Activated T-cell treated with anti-CD3 and anti-CD28 coated beads, Interleukin-2, amount 50 U/mL, for 24 hours (primary cell): ENCODE measurements around the gene BSN.
"Not testable (repeated sequence)": the region's sequence is repeated elsewhere in the genome, so short reads cannot be mapped to it uniquely, and the experiment has no call there.

Experiments
- DNase-seq: peaks from one replicate; pipeline ENCODE4 v3.0.0-alpha.2; 2020
- H3K27ac Mint-ChIP-seq: 2 replicates; pipeline ENCODE4 v1.8.0; 2020; ENCODE audit warnings: mild to moderate bottlenecking, mixed read lengths
- H3K27me3 Mint-ChIP-seq: 2 replicates; pipeline ENCODE4 v1.8.0; 2020; ENCODE audit warnings: mixed read lengths
- H3K36me3 Mint-ChIP-seq: 2 replicates; pipeline ENCODE4 v1.8.0; 2020; ENCODE audit warnings: low read depth, mixed read lengths
- H3K4me1 Mint-ChIP-seq: 2 replicates; pipeline ENCODE4 v1.8.0; 2020; ENCODE audit warnings: low read depth, mixed read lengths
- H3K4me3 Mint-ChIP-seq: 2 replicates; pipeline ENCODE4 v1.8.0; 2020; ENCODE audit warnings: mild to moderate bottlenecking, moderate library complexity, mixed read lengths
- H3K9me3 Mint-ChIP-seq: 2 replicates; pipeline ENCODE4 v1.8.0; 2020; ENCODE audit warnings: mixed read lengths

BSN gene

DNA sequence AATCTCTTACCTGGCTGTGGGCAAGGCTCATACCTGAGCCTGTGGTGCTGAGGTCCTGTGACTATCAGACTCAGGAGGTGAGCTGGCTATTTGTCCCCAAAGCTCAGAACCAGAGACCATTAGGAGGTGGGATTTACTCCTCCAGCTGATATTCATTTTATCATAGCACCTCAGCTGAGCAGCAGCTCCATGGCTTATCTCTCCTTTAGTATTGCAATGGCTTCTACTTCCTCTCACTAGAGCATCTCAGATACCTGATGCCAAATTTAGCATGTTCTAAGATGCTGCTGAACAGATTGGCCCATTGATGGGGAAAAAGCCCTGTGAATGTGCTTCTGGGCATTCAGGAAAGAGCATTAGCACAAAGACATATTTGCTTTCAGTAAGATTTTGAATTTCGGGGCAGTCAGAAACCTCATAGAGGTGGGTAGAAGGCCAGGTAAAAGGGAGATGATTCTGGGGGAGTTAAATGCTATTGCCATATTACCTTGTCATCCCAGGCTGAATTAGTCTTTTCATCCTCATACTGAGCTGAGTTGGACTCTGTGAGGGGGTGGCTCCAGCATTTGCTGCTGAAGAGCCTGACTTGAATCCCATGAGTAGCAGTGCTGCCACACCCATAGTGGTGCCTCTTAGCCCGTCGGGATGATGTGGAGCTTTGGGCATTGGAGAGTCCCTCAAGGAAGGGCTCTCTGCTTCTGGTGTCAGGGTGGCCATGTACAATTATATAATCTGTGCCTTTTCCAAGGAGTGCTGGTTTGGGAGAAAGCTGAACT lies 2.4 kb downstream of the BSN start:
- Mint-ChIP-seq H3K9me3 (peaks cover 3% of the 10 kb centered on the region), H3K27ac (no peak overlapping the region), H3K4me3 (no peak overlapping the region), H3K4me1 (peaks cover 17% of the 10 kb centered on the region), H3K27me3 (peaks cover 60% of the 10 kb centered on the region), H3K36me3 (no peaks in the 10 kb centered on the region)
- DNase-seq: no peak

DNA sequence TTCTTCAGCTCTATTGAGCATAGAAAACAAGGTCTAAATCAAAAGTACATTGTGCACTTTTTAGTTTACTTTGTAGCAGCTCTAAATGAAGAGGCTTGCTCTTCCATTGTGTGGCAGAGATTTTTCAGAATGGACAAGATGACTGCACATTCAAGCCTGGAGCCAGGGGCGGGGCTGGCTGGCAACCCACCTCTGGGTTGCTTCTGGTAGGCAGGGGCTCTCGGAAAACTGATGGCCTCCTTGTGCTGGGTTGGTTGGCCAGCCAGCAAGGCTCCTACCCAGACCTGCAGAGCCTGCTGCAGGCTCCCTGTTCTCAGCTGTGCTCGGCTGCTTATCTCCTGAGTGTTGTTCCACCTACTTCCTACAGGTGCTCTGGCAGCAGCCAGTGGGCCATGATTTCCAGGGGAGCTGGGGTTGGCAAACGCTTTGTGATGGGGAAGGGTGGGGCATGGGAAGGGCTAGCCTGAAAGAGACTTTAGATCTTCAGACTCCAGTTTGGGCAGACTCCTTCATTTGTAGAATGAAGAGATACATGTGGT lies 8.8 kb downstream of the BSN start:
- H3K4me3 Mint-ChIP-seq: no peak overlapping the region
- DNase-seq: no peak
- peaks cover 16% of the 10 kb centered on the region for H3K27me3 Mint-ChIP-seq
- no peak overlapping the region for H3K27ac Mint-ChIP-seq
- no peaks in the 10 kb centered on the region for H3K36me3 Mint-ChIP-seq
- peaks cover 3% of the 10 kb centered on the region for H3K9me3 Mint-ChIP-seq
- H3K4me1 Mint-ChIP-seq: no peaks in the 10 kb centered on the region

DNA sequence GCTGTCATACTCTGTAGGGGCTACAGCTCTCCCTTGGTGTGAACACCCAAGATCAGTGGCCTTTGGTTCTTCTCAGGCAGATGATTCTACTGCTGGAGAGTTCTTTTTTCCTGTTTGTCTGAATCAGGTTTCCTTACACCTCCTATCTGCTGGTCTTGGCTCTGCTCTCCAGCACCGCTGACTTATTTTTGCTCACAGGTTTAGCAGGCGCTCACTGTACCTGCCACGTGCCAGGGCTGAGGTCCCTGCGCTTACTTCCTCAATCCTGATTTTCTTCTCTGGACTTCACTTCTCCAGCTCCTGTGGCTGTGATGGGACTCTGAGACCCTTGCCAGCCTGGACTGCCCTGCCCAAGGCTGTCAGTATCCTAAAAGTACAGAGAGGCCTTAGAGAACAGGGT lies 9.5 kb downstream of the BSN start:
- Mint-ChIP-seq H3K9me3 (peaks cover 3% of the 10 kb centered on the region), H3K27me3 (peaks cover 9% of the 10 kb centered on the region), H3K4me1 (no peaks in the 10 kb centered on the region), H3K36me3 (no peaks in the 10 kb centered on the region), H3K4me3 (no peak overlapping the region), H3K27ac (no peak overlapping the region)
- DNase-seq: no peak

GRCh38 chr3:49566312-49566711 lies 12.0 kb downstream of the BSN start:
- no peaks in the 10 kb centered on the region for H3K4me1 Mint-ChIP-seq
- H3K9me3 Mint-ChIP-seq: no peaks in the 10 kb centered on the region
- no peak overlapping the region for H3K27ac Mint-ChIP-seq
- H3K36me3 Mint-ChIP-seq: no peaks in the 10 kb centered on the region
- DNase-seq: no peak
- H3K4me3 Mint-ChIP-seq: no peak overlapping the region
- H3K27me3 Mint-ChIP-seq: no peaks in the 10 kb centered on the region

- H3K4me1 Mint-ChIP-seq: no peaks in the 10 kb centered on the region
- H3K36me3 Mint-ChIP-seq: no peaks in the 10 kb centered on the region
- H3K27ac Mint-ChIP-seq: no peak overlapping the region
- DNase-seq: no peak
- H3K4me3 Mint-ChIP-seq: no peak overlapping the region
- H3K9me3 Mint-ChIP-seq: no peaks in the 10 kb centered on the region
- no peaks in the 10 kb centered on the region for H3K27me3 Mint-ChIP-seq
Observed at GRCh38 chr3:49567406-49567805, 13.1 kb downstream of the BSN start.

GRCh38 chr3:49568965-49569364 lies 14.7 kb downstream of the BSN start:
- Mint-ChIP-seq H3K4me1 (no peaks in the 10 kb centered on the region), H3K4me3 (no peak overlapping the region), H3K27me3 (no peaks in the 10 kb centered on the region), H3K9me3 (no peaks in the 10 kb centered on the region), H3K36me3 (no peaks in the 10 kb centered on the region), H3K27ac (no peak overlapping the region)
- DNase-seq: no peak

DNA sequence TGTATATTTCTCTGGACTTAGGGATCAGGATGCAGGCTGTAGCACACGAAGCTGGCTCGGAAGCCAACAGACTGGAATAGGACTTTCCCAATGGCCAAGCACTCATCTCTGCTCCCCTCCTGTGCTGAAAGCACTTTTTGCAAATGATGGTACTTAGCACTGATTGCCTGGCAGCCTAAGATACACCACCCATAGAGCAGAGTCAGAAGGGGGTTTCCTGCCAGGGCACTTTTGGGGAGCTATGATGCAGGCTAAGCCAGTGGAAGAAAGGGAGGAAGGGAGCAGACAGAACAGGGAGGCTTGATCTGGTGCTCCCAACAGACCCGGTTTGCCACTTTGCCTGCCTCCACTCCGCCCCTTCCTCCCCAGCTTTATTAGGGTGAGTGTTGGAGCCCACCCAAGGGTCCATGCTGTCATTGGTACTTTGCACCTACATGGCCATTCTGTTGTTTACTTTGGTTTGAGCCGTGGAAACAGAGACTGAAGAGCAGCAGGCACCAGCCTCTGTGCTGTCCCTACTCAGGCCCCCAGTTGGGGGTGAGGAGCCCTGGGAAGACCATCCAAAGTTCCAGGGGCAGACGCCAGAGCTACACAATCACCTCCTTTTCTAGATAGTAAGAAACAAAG lies 15.9 kb downstream of the BSN start:
- Mint-ChIP-seq H3K4me3 (no peak overlapping the region), H3K27me3 (no peaks in the 10 kb centered on the region), H3K4me1 (no peaks in the 10 kb centered on the region), H3K36me3 (no peaks in the 10 kb centered on the region), H3K9me3 (no peaks in the 10 kb centered on the region), H3K27ac (no peak overlapping the region)
- DNase-seq: no peak

DNA sequence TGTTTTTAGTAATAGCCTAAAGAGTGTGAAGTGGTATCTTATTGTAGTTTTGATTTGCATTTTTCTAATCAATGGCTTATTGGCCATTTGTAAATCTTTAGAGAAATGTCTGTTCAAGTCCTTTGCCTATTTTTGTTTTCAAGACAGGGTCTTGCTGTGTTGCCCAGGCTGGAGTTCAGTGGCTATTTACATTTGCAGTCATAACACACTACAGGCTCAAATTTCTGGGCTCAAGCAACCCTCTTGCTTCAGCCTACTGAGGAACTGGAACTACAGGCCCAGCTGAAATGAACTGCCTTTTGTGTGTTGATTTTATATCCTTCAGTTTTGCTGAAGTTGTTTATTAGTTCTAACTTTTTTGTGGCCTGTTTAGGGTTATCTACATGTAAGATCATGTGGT lies 27.9 kb downstream of the BSN start:
- Mint-ChIP-seq H3K36me3 (no peaks in the 10 kb centered on the region), H3K27me3 (no peaks in the 10 kb centered on the region), H3K27ac (no peak overlapping the region), H3K9me3 (no peaks in the 10 kb centered on the region), H3K4me1 (no peaks in the 10 kb centered on the region), H3K4me3 (no peak overlapping the region)
- DNase-seq: no peak

DNA sequence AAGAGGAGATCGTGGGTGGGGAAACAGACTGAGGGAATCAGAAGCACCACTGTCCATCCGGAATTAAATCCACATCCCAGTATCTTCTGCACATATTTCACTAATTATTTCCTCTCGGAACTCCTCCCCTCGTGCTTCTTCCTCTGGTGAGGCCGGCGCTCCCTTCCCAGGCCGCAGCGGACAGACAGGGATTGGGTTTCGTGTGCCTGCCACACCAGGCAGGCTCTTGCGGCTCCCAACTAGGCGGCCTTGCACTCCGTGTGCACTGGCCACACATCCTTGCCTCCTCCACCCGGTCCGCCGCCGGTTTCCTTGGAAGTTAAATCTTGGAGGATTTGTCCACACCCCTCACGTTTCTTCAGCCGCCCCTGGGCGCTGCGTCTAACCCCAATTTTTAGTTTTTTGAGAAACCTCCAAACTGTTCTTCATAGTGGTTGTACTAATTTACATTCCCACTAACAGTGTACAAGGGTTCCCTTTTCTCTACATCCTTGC lies 31.0 kb downstream of the BSN start:
- not testable (repeated sequence) for H3K9me3 Mint-ChIP-seq, H3K27me3 Mint-ChIP-seq, H3K36me3 Mint-ChIP-seq, H3K4me1 Mint-ChIP-seq, DNase-seq, H3K4me3 Mint-ChIP-seq, H3K27ac Mint-ChIP-seq

DNA sequence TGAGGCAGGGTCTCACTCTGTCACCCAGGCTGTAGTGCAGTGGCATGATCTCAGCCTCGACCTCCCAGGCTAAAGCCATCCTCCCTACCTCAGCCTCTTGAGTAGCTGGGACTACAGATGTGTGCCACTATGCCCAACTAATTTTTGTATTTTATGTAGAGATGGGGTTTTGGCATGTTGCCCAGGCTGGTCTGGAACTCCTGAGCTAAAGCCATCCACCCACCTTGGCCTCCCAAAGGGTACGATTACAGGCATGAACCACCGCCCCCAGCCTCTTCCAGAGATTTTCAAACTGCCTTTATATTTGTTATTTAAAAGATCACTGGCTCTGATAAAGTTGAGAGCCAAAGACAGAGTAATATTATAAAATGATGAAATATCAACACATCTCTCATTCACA lies 37.3 kb downstream of the BSN start:
- no peaks in the 10 kb centered on the region for H3K27me3 Mint-ChIP-seq
- H3K27ac Mint-ChIP-seq: no peak overlapping the region
- DNase-seq: no peak
- no peaks in the 10 kb centered on the region for H3K9me3 Mint-ChIP-seq
- H3K4me3 Mint-ChIP-seq: no peak overlapping the region
- peaks cover 2% of the 10 kb centered on the region for H3K4me1 Mint-ChIP-seq
- no peaks in the 10 kb centered on the region for H3K36me3 Mint-ChIP-seq

DNA sequence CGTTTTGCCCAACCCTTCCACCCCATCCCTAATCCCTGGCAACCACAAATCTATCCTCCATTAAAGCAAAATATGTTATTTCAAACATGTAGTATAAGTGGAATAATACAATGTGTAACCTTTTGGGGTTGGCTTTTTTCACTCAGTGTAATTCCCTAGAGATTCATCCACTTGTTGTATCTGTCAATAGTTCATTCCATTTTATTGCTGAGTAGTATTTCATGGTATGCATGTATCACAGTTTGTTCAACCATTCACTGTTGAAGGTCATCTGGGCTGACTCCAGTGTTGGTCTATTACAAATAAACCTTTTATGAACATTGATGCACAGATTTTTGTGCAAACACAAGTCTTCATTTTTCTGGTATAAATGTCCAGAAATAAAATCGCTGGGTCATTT lies 38.8 kb downstream of the BSN start:
- H3K4me1 Mint-ChIP-seq: no peaks in the 10 kb centered on the region
- no peaks in the 10 kb centered on the region for H3K27me3 Mint-ChIP-seq
- no peak overlapping the region for H3K4me3 Mint-ChIP-seq
- DNase-seq: no peak
- H3K9me3 Mint-ChIP-seq: no peaks in the 10 kb centered on the region
- H3K27ac Mint-ChIP-seq: no peak overlapping the region
- H3K36me3 Mint-ChIP-seq: no peaks in the 10 kb centered on the region

- no peaks in the 10 kb centered on the region for H3K27me3 Mint-ChIP-seq
- no peak overlapping the region for H3K27ac Mint-ChIP-seq
- H3K36me3 Mint-ChIP-seq: no peaks in the 10 kb centered on the region
- H3K9me3 Mint-ChIP-seq: no peaks in the 10 kb centered on the region
- H3K4me3 Mint-ChIP-seq: no peak overlapping the region
- no peak for DNase-seq
- peaks cover 21% of the 10 kb centered on the region for H3K4me1 Mint-ChIP-seq
Observed at GRCh38 chr3:49600781-49601180, 46.5 kb downstream of the BSN start.

DNA sequence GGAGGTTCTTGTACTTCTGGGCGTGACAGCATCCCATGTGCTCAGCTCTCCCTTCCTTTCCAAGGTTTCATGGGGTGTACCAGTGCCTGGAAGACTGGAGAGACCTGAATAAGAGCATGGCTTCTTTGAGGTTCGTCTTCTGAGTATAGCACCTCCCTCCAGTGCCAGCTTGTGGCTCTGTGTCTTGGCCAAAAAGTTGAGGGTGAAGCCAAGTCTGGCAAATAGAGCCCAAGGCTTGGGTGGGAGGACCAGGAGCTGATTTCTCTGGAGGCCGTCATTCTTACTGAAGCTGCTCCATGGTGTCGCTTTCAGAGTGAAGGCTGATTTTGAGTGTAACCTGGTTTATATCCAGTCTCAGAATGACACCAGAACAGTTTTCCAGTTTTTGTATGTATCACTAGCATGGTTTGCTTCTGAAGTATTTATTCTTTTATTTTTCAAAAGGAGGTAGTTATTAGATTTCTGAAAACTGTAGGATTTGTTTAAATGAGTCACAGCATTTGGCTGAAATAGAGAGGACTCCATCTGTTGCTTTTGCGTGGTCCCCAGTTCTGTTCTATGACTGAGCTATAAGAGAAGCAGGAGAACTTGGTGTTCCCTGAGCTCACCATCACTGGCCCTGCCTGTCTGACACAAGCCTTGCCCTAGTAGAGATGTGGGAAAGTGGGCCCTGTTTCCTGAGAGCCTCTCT lies 47.2 kb downstream of the BSN start:
- Mint-ChIP-seq H3K27me3 (no peaks in the 10 kb centered on the region), H3K4me3 (no peak overlapping the region), H3K9me3 (no peaks in the 10 kb centered on the region), H3K27ac (no peak overlapping the region), H3K4me1 (peaks cover 21% of the 10 kb centered on the region), H3K36me3 (no peaks in the 10 kb centered on the region)
- DNase-seq: no peak

DNA sequence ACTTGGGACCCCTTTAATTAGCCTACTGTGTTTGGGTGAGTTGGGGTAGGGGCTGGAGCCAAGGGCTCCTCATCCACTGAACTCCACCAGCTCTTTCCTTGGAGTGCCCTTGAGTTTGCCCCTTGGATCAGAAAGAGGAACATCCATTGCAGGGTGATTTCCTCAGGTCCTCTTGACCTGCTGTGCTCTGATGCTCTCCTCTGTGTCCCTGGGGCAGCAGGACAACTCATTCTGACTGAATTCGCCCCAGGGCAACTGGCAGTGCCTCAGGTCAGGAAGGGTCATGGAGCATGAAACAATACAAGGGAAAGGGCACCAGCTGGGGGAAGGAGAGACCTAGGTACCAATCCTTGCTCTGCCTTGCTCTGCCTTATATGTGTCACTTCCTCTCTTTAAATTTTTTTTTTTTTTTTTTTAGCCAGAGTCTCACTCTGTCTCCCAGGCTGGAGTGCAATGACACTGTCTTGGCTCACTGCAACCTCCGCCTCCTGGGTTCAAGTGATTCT lies 47.8 kb downstream of the BSN start:
- DNase-seq: no peak
- Mint-ChIP-seq H3K4me3 (no peak overlapping the region), H3K9me3 (no peaks in the 10 kb centered on the region)

More for the DNA sequence above, 47.8 kb downstream of the BSN start:
- no peak overlapping the region for H3K27ac Mint-ChIP-seq
- H3K4me1 Mint-ChIP-seq: peaks cover 21% of the 10 kb centered on the region
- H3K27me3 Mint-ChIP-seq: no peaks in the 10 kb centered on the region
- H3K36me3 Mint-ChIP-seq: no peaks in the 10 kb centered on the region
